GM06990 (cell line): ENCODE results near the gene NCK1.

Source experiments
- DNase-seq: peaks from one replicate; pipeline ENCODE4 v3.0.0-alpha.2; 2011; ENCODE audit not compliant: insufficient read length; ENCODE audit errors: extremely low read depth
- H3K27me3 ChIP-seq: replicated peaks from 2 replicates; pipeline ENCODE4 v1.6.0; 2011; ENCODE audit warnings: low read length; ENCODE audit not compliant: control insufficient read depth, insufficient read depth
- H3K36me3 ChIP-seq: 2 replicates; pipeline ENCODE4 v1.5.1; 2011; ENCODE audit warnings: low read length; ENCODE audit not compliant: control insufficient read depth, insufficient read depth
- H3K4me3 ChIP-seq: replicated peaks from 2 replicates; pipeline ENCODE4 v1.5.1; 2011; ENCODE audit warnings: low read depth, mild to moderate bottlenecking, control low read depth, low read length
- CTCF ChIP-seq: IDR thresholded peaks from 2 replicates; pipeline ENCODE4 v1.5.1; 2011; ENCODE audit warnings: low read length, control low read depth, mild to moderate bottlenecking, inconsistent platforms; ENCODE audit not compliant: insufficient read depth, poor library complexity, severe bottlenecking

The NCK1 gene

GRCh38 chr3:136939489-136939888 lies 77.5 kb downstream of the NCK1 start:
- no peak for TF ChIP-seq CTCF
- DNase-seq: no peak
- no peaks in the 10 kb centered on the region for H3K27me3 ChIP-seq
- no peaks in the 10 kb centered on the region; the same call in 1 of the 2 replicates for H3K36me3 ChIP-seq
- no peak overlapping the region for H3K4me3 ChIP-seq

GRCh38 chr3:136942803-136943202 lies 80.8 kb downstream of the NCK1 start:
- Histone ChIP-seq H3K36me3 (peaks cover 3% of the 10 kb centered on the region), H3K4me3 (no peak overlapping the region), H3K27me3 (no peaks in the 10 kb centered on the region)
- TF ChIP-seq CTCF: no peak
- DNase-seq: no peak

GRCh38 chr3:136943436-136943835 lies 81.4 kb downstream of the NCK1 start:
- no peak for DNase-seq
- Histone ChIP-seq H3K27me3 (no peaks in the 10 kb centered on the region), H3K4me3 (no peak overlapping the region), H3K36me3 (peaks cover 3% of the 10 kb centered on the region)
- no peak for TF ChIP-seq CTCF

- DNase-seq: no peak
- TF ChIP-seq CTCF: no peak
- no peak overlapping the region for H3K4me3 ChIP-seq
- peaks cover 3% of the 10 kb centered on the region for H3K36me3 ChIP-seq
- H3K27me3 ChIP-seq: no peaks in the 10 kb centered on the region
Measured at GRCh38 chr3:136946978-136947377, 85.0 kb downstream of the NCK1 start.

GRCh38 chr3:136947477-136947876 lies 85.5 kb downstream of the NCK1 start:
- H3K27me3 ChIP-seq: no peaks in the 10 kb centered on the region
- no peak for TF ChIP-seq CTCF
- peaks cover 3% of the 10 kb centered on the region for H3K36me3 ChIP-seq
- no peak overlapping the region for H3K4me3 ChIP-seq
- no peak for DNase-seq

- DNase-seq: no peak
- H3K36me3 ChIP-seq: peaks cover 3% of the 10 kb centered on the region
- H3K4me3 ChIP-seq: no peak overlapping the region
- no peaks in the 10 kb centered on the region for H3K27me3 ChIP-seq
- TF ChIP-seq CTCF: no peak
Measured at GRCh38 chr3:136949146-136949545, 87.1 kb downstream of the NCK1 start.
